HCT116 (cell line): Measurements from ENCODE around the gene PDE9A. TPM values are rescaled to one million over a fixed set of nuclear protein-coding genes. Genes with fewer than 3 reads are reported as not detected.
"Not testable (repeated sequence)": the region's sequence is repeated elsewhere in the genome, so short reads cannot be mapped to it uniquely, and the experiment has no call there.

ENCODE experiments used
- ATAC-seq: fragments of 200-7000 bp; cut with Tn5 transposase; 2 replicates; pipeline ENCODE4 v1.9.1; 2020; ENCODE audit warnings: mild to moderate bottlenecking, moderate library complexity
- BruUV-seq: library from RNA; stranded (reverse); fragments of 400-500 nt; replicated peaks from 2 replicates; lab custom pipeline; 2021; lab: Mats Ljungman, UMichigan
- CTCF ChIA-PET: fragments of 300-600 bp; sonication (Branson Sonifier 250); formaldehyde crosslinking; loops from one replicate; lab custom pipeline; 2021; ENCODE audit warnings: antibody characterized with exemption; lab: Charles Lee
- POLR2A ChIA-PET: fragments of 300-600, 350-600 bp; sonication (Branson Sonifier 250); formaldehyde crosslinking; loops from one replicate; lab custom pipeline; 2021; ENCODE audit warnings: antibody characterized with exemption; lab: Charles Lee
- RAD21 ChIA-PET, 2 experiments: fragments of 300-600 bp; sonication (Branson Sonifier 250); formaldehyde crosslinking; loops; one replicate each; lab custom pipeline; 2023; ENCODE audit warnings: low total read pairs in 2 of 2; ENCODE audit not compliant: uncharacterized antibody in 2 of 2, unreplicated experiment in 2 of 2, low non-redundant PET in 1 of 2; lab: Charles Lee
- DNase-seq: peaks from one replicate; pipeline ENCODE4 v3.0.0-alpha.2; 2010; ENCODE audit warnings: low read depth, low spot score
- H2AFZ ChIP-seq: fragments of 200-600 bp; shearing (Covaris generic), sonication (generic); 2 replicates; pipeline ENCODE4 v1.6.1; 2017; ENCODE audit warnings: low read depth, mixed run types, mixed read lengths, antibody characterized with exemption, low read length; ENCODE audit not compliant: poor library complexity, severe bottlenecking
- H3K27ac ChIP-seq: 2 replicates; pipeline ENCODE4 v1.5.1; 2012; ENCODE audit warnings: low read depth, low read length
- H3K27me3 ChIP-seq: fragments of 200-600 bp; sonication (generic); 2 replicates; pipeline ENCODE4 v1.6.1; 2016; ENCODE audit warnings: mixed run types, low read length, mixed read lengths; ENCODE audit not compliant: insufficient read depth
- H3K36me3 ChIP-seq, 2 experiments: fragments of 200-500 bp in 1 of 2; fragments of 200-600 bp in 1 of 2; sonication (Bioruptor generic) in 1 of 2; sonication (generic) in 1 of 2; 2 replicates each; pipeline versions ENCODE4 v1.5.1 to v1.6.1; 2014 to 2016; ENCODE audit warnings: low read length in 2 of 2, inconsistent platforms in 1 of 2, mixed read lengths in 1 of 2, mixed run types in 1 of 2; ENCODE audit not compliant: insufficient read depth in 2 of 2, control insufficient read depth in 1 of 2
- H3K4me1 ChIP-seq, 2 experiments: fragments of 200-600 bp in 1 of 2; sonication (generic) in 1 of 2; 2 replicates each; pipeline versions ENCODE4 v1.5.1 to v1.6.1; 2012 to 2017; ENCODE audit warnings: low read length in 2 of 2, inconsistent platforms in 1 of 2, mild to moderate bottlenecking in 1 of 2, mixed read lengths in 1 of 2, mixed run types in 1 of 2, moderate library complexity in 1 of 2; ENCODE audit not compliant: insufficient read depth in 2 of 2, control insufficient read depth in 1 of 2
- H3K4me2 ChIP-seq: fragments of 200-600 bp; sonication (generic); 2 replicates; pipeline ENCODE4 v1.6.1; 2017; ENCODE audit warnings: mixed run types, low read length, mixed read lengths
- H3K4me3 ChIP-seq, 2 experiments: fragments of 200-600 bp in 1 of 2; sonication (generic) in 1 of 2; replicated peaks in 1 of 2; 2 replicates each; pipeline ENCODE4 v1.5.1; 2011 to 2016; ENCODE audit warnings: low read length in 2 of 2, control low read depth in 1 of 2, low read depth in 1 of 2, mild to moderate bottlenecking in 1 of 2, mixed read lengths in 1 of 2, mixed run types in 1 of 2
- H3K79me2 ChIP-seq: fragments of 200-600 bp; sonication (generic); 2 replicates; pipeline ENCODE4 v1.6.1; 2017; ENCODE audit warnings: mild to moderate bottlenecking, mixed run types, low read length, moderate library complexity, mixed read lengths; ENCODE audit not compliant: insufficient read depth
- H3K9ac ChIP-seq: fragments of 200-600 bp; sonication (generic); 2 replicates; pipeline ENCODE4 v1.6.1; 2016; ENCODE audit warnings: low read length, mixed read lengths
- H3K9me2 ChIP-seq: fragments of 200-600 bp; sonication (generic), shearing (Covaris generic); 2 replicates; pipeline ENCODE4 v1.6.1; 2017; ENCODE audit warnings: mixed run types, mild to moderate bottlenecking, moderate library complexity; ENCODE audit not compliant: insufficient read depth
- H3K9me3 ChIP-seq, 2 experiments: fragments of 200-500 bp in 1 of 2; fragments of 200-600 bp in 1 of 2; sonication (Bioruptor generic) in 1 of 2; sonication (generic) in 1 of 2; 2 replicates each; pipeline ENCODE4 v1.6.1; 2014 to 2017; ENCODE audit warnings: low read length in 2 of 2, mixed read lengths in 2 of 2, inconsistent platforms in 1 of 2, low read depth in 1 of 2, mild to moderate bottlenecking in 1 of 2, mixed run types in 1 of 2, moderate library complexity in 1 of 2; ENCODE audit not compliant: control insufficient read depth in 1 of 2, insufficient read depth in 1 of 2
- H4K20me1 ChIP-seq: fragments of 200-600 bp; sonication (generic), shearing (Covaris generic); 2 replicates; pipeline ENCODE4 v1.6.1; 2017; ENCODE audit warnings: mixed run types, mild to moderate bottlenecking, moderate library complexity; ENCODE audit not compliant: insufficient read depth
- JUND ChIP-seq: IDR thresholded peaks from 2 replicates; pipeline ENCODE4 v1.6.1; 2012
- intact Hi-C: fragments of 100-400 bp; cut with micrococcal nuclease; formaldehyde crosslinking; loops from 2 replicates; pipeline ENCODE4 v1.10.0; 2022
- total RNA-seq: library from RNA; stranded (reverse); gene quantifications from one replicate; pipeline ENCODE4 v1.2.1, GENCODE V29; 2021; ENCODE audit not compliant: unreplicated experiment

Gene PDE9A
- total RNA-seq, 1 experiment from 2014 or later = 31.4 TPM

DNA sequence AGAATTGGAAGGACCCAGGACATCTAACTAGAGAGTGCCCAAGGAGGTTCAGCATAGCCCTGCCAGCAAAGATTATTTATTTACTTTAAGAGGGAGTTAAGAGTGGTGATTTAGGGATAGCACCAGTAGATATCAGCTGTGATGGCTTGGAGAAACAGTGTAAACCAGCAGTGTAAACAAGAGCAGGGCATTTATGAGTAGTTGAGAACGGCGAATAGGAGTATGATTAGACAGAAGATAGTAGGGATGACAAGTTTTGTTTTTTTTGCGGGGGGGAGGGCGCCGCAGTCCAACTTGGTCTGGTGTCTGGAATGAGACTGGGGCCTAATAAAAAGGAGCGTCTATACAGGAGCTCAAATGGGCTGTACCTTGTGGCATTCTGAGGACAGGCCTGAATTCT, 148.2 kb downstream of the PDE9A start:
- H3K27me3 ChIP-seq, H3K9me3 ChIP-seq, RAD21 ChIA-PET, H4K20me1 ChIP-seq, H3K4me2 ChIP-seq, DNase-seq, ATAC-seq, H2AFZ ChIP-seq, BruUV-seq, H3K36me3 ChIP-seq, CTCF ChIA-PET, H3K27ac ChIP-seq, intact Hi-C loops, H3K79me2 ChIP-seq, POLR2A ChIA-PET, H3K9me2 ChIP-seq, H3K9ac ChIP-seq, H3K4me3 ChIP-seq: not testable (repeated sequence)
- H3K4me1 ChIP-seq = peaks cover 2 to 10% of the 10 kb centered on the region in 2 experiments; a peak in 3 of 4 replicates

DNA sequence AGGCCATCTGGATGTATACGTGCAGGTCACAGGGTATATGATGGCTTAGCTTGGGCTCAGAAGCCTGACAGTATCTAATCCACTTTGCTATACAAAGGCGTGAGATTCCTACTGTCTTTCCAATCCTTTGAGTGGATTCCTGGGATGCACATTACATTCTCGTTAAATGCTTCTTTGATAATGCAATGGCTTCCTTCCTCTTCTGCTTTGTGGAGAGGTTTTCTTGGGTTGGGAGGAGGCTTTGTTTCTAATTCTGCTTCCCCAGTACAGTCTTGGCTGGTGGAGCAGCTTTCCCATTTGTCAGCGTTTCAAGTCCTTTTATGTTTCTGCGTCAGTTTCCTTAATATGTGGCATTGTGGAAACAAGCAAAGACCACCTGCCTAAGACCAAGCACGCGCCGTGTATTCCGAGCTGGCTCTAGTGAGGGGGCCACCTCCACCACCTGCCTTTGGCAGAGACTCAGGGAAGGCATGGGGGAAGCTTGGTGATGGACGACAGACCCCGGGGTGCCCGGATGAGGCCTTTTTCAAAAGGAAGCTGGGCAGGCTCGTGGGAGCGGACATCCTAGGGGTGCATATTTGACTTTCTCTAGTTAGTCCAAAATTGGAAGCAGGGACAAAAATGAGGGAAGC, 153.2 kb downstream of the PDE9A start:
- Histone ChIP-seq H3K4me3 (no peak overlapping the region), H3K4me2 (no peak overlapping the region), H3K27me3 (peaks cover 4% of the 10 kb centered on the region; the same call in 1 of the 2 replicates), H3K36me3 (no peaks in the 10 kb centered on the region), H2AFZ (no peak overlapping the region), H3K9ac (no peak overlapping the region), H3K27ac (no peak overlapping the region), H3K9me2 (no peaks in the 10 kb centered on the region), H3K9me3 (no peaks in the 10 kb centered on the region), H3K79me2 (no peaks in the 10 kb centered on the region), H4K20me1 (no peaks in the 10 kb centered on the region), H3K4me1 (no peaks in the 10 kb centered on the region)
- BruUV-seq = no TSS peak
- intact Hi-C loops = no loop called here
- no peak for TF ChIP-seq JUND
- ATAC-seq = no peak
- ChIA-PET RAD21 (no interaction called here), POLR2A (no interaction called here), CTCF (no interaction called here)
- no peak for DNase-seq

DNA sequence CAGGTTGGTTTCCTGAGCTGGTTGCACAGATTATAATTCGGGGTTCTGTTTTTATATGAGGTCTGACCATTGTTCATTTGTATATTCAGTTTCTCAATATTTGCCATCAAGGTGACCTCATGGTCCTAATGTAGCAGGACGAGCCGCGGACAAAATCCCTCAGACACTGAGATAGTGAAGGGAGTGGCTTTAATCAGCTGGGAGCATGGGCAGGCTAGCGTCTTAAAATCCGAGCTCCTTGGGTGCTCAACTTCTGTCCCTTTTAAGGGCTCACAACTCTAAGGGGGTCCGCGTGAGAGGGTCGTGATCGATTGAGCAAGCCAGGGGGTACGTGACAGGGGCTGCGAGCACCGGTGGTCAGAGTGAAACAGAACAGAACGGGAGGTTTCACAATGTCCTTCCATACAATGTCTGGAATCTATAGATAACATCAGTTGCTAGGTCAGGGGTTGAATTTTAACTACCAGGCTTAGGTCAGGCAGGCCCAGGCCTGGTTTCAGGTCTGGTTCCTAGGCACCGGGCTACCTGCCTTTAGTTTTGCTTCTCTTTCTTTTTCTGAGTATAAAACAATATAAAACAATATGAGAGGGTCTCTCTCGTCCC, 154.0 kb downstream of the PDE9A start:
- DNase-seq, H3K9ac ChIP-seq, RAD21 ChIA-PET, H3K4me1 ChIP-seq, H3K9me3 ChIP-seq, BruUV-seq, ATAC-seq, CTCF ChIA-PET, H3K4me3 ChIP-seq, intact Hi-C loops, POLR2A ChIA-PET, H3K27me3 ChIP-seq, H3K4me2 ChIP-seq, H3K27ac ChIP-seq, H3K9me2 ChIP-seq, H3K36me3 ChIP-seq, H3K79me2 ChIP-seq, H2AFZ ChIP-seq, H4K20me1 ChIP-seq: not testable (repeated sequence)
